GM21360 (cell line): ENCODE data around the gene CFAP43.

ENCODE experiments used
- ATAC-seq: cut with Tn5 transposase; IDR thresholded peaks from one replicate; pipeline ENCODE4 v1.9.1; 2021; ENCODE audit warnings: mild to moderate bottlenecking, moderate library complexity; ENCODE audit not compliant: unreplicated experiment

CFAP43 gene

DNA sequence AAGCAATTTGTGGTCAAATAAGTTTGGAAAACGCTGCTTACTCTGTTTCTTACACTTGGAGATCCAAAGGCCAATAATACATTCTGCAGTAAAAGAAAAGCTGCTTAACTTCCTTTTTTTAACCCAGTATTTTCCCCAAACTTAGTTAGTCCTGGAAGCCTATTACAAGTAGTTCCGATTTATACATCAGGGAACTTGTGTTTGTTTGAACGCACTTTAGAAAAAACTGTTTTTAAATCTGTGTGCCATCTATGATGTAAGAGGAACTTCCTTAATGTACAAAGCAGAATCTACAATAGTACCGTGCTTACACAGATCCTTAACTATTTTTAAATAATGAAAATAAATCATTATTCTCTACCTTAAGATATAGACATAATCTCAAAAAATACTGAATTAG is 87.2 kb downstream of the CFAP43 start:
- no peak for ATAC-seq

DNA sequence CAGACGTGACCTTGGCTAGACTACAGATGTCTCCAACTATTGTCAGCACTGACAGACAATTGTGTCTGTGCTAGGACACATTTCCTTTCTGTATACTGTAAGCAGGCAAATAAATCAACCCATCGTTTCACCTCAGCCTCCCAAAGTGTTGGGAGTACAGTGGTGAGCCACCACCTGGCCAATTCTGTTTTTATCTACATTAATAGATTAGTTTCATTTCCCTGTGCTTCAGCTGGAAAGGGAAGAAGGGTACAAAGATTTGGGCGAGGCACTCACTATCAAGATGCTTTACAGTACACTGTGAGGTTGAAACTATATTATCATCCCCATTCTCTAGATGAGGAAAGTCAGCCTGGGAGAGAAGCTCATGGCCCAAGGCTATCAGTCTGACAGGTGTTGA is 88.3 kb downstream of the CFAP43 start:
- no peak for ATAC-seq

DNA sequence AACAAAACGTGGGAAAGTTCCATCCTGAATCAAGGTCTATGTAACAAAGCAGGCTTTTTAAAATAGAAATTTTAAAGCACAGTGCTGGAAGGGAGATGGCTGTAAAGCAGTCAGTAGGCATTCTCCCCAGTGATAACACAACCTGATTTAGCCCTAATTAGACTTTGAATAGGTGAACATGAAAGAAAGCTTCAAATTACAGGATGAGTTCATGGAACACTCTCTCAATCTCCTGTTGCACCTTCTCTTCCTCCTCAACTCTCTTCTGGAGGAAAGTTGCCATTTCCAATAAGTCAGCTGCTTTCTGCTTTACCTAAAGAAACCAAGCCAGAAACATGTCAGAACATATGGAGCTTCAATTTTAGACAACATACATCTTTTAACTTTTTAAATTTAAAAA is 90.1 kb downstream of the CFAP43 start:
- ATAC-seq, result no peak

DNA sequence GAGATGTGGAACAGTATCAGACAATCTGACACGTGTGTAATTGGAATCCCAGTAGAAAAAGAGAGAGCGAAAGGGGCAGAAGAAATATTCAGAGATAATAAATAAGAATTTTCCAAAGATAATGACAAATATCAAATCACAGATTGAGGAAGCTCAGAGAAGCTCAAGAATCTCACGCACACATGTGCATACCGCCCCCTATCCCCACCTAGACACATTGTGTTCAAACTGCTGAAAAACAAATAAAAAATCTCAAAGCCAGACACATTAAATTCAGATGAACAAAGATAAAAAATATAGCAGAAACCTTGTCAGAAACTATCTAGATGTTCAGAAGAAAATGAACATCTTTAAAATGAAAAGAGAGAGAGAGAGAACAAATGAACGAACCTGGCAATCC is 92.9 kb downstream of the CFAP43 start:
- ATAC-seq, result no peak

DNA sequence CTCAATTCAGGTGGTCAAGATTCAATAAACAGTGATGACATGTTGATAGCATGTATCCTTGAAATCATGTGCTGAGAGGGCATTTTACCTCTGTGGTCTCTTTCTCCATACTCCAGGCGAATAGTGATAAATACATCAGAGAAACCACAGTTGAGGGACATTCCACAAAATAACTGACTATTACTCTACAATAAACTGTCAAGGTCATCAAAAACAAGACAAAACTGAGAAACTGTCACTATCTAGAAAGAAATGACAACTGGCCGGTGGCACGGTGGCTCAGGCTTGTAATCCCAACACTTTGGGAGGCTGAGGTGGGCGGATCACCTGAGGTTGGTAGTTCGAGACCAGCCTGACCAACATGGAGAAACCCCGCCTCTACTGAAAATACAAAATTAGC is 94.0 kb downstream of the CFAP43 start:
- ATAC-seq, result no peak

DNA sequence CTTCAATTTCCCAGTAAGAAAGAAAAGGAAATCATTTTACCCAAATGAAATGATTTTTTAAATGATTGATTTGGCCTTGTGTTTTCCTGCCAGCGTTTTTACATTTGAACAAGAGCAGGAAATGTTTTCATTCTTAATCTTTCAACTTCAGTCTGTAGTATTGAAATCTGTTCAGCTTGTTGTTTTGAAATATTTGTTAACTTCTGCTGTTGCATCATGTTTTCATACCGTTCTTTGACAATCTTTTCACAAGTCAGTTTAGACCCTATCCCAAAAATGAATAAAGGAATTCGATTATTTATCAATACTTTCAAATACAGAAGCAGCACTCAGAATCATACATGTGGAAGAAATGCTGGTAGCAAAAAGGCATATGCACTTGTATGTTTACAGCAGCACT is 102.1 kb downstream of the CFAP43 start:
- ATAC-seq, result no peak

DNA sequence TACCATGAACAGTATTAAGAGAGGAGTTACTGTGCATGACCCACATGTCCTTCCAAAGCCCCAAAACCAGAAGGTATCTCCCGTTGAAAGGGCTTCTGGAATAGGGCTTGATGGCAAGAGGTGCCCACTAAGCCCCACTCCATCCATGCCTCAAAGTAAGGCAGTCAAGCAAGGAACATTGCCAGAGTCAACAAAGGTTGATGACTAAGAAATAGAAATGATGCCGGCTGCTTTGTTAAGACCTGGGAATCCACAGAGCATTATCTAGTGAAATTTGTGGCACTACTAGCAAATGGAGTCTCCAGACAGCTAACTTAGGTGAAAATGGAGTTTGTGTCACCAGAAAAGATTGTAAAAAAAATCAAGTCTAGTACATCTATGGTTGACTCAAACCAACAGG is 104.0 kb downstream of the CFAP43 start:
- ATAC-seq, result no peak

DNA sequence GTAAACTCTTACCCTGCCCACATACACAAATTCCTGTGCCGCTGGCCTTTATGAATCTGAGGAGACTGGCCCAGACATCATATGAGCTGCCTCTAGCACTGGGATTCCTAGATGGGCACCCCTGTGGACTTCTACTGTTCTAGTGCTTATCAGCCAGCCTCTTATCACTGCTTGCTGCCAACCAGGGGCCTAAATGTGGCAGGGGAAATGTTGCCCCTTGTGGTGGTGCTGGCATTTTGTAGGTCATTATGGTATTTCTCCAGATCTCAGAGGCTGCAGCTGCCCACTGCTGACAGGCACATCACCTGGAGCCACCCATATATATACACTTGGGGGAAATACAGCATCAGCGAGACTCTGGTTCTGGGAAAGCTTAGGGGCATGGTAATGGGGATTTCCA is 104.8 kb downstream of the CFAP43 start:
- no peak for ATAC-seq

DNA sequence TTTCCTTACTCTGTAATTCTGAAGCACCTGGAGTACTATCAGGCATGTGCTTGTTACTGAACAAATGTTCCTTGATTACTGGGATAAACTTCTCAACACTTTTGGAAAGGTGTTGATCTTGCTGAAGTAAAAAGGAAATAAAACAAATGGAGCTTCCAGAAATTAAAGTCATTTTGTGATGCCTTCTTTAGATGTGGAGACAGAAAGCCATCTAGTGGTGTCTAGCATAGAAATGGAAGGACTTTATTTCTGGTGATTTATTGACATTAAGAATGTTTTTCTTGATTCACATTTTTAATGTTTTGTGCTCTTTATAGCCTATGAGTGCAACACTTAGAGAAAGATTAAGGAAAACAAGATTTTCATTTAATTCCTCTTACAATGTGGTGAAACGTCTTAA is 108.8 kb downstream of the CFAP43 start:
- ATAC-seq, result no peak

DNA sequence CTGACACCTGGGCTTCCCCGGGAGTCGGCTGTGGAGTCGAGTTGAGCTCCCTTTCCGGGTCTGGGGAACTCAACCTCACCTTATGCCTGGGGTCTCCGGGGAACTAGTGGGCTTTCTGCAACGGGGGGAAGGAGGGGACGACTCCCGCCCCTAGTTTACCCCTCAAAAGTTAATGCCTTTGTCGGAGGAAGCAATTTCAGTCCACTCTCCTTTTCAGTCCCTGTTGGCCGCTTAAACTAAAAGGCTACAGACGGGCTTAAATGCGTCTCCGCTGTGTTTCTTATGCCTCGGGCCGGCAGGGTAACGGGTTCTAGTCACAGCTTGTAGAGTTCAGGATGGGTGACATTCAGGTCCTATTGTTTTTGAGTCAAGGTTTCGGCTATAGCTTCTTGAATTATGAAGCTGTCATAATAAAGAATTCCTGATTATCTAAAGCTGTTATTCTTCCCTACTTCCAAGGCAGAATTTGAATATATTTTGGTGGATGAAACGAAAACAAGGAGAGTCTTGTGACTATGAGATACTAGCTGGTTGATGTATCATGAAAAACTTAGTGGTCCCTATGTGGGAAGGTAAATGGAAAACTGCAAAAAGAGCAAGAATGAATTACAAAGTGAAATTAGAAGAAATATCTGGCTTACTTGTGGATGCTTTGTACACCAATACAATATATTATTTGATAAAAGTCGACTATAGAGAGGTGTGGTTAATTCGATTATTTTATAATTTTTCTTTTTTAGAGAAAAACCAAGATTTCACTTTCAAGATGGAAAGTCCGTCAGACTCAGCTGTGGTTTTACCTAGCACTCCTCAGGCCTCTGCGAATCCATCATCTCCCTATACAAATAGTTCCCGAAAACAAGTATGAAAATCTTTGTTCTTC is 109.7 kb downstream of the CFAP43 start:
- ATAC-seq, result no peak

DNA sequence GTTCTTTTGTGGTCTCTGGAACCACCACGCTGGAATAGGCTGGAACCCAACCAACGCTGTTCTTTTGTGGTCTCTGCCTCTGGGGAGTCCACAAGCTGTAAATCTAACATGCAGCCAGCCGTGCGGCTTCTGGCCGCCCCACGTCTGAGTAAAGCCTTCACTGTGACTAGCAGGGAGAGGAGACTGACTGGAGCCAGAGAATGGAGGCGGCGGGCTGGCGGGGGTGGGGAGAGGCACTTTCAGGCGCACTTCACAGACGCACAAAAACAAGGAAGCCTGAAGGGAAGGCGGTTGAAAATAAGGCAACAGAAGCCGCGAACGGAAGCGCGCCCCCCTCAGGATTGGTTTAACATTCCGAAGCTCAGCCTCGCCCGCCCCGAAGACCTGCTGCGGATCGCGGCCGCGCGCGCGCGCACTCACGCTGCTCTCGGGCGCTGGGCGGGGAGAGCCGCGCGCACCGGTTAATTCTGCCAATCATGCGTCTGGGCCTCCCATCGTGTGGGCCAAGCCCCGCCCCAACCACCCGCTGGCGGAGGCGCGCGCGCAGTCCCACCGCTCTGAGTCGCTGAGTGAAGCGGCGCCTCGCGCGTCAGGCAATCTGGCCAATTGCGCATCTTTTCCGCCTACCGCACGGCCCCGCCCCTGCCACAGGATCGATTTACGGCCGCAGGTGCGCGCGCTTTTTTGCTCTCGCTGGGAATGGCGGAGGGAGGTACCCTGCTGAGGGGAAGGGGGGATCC is 110.5 kb downstream of the CFAP43 start, which contains the start of gene SFR1:
SFR1 (plus strand) TSS at position 687 of the 740 bp plus-strand sequence; CDS start at position 700, 13 bp downstream.
- ATAC-seq, result peak; percentile 90

DNA sequence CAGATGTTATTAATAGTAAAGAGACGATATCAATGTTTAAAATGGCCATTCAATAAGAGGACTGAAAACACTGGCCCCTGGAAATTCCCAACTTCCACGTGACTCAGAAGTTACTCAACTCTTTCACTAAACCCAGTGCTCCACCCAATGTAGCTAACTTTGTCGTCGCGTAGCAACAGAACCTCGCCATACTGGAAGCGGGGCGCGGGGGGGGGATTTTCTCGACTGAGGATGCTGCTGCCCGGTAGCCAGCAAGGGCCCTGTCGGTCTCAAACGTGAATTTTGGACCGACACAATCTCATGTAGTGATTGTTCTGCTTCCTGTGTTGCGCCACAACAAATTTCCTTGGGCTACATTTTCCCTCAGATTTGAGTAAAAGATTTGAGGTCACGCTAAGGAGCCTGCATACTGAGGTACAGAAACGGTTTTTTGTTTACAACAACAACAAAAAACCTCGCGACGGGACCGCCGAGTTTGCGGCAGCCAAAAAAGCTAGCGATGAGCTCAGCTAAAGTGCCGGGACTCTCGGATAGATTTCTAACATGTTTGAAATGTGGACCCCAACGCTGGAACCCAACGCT is 111.2 kb downstream of the CFAP43 start:
- ATAC-seq, result peak; percentile 35

DNA sequence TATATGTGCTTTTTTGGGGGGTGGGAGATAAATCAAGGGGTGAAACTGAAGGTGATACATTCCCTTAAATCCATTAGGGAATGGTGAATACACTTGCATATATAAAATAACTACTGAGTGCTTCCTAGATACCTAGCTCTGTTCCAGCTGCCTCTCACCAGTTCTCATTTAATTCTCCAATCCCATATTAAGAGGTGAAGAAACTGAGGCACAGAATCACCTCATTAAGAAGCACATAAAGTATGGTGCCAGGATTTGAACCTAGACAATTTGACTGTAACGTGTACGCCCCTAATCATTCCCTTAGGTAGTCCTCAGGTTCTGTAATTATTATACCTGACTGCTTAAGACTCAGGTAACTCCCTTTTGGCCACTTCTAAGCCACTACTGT is 111.7 kb downstream of the CFAP43 start:
- no peak for ATAC-seq

DNA sequence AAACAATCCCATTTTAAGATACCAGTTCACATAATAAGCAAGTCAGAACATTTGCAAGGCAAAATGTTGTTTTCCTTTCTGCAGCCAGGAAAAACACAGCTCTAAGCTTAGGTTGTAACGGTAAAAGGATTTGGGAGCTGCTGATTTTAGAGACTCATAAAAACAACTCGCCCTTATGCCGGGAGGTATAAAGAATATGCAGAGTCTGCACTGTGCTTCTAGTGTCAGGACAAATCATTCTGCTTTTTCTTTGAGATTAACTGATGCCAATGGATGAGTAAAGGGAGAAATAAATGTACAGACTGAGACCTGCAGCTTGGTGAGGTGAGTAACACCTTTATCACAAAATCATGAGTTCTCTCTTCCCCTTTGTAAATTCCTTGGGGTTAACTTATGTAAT is 112.2 kb downstream of the CFAP43 start:
- ATAC-seq, result no peak

DNA sequence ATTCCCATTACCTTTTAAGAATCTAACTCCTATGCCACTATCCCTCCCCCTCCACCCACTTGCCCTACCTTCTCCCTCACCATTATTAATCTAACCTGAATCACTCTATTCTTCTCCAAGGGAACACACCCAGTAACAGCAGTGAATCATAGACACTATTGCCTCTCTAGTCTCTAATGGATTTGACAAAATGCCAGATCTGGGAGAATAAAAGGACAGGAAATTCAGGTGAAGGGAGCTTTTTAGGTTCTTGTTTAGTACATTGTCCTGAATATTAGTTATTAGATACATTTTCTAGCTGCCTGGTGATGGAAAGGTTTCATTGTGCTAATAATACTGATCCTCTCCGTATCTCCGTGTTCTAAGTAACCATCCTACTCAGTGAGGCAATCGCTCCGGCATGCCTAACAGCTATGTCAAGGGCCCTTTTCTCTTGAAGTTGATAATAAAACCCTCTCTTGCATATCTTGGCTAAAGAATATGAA is 114.3 kb downstream of the CFAP43 start:
- no peak for ATAC-seq

DNA sequence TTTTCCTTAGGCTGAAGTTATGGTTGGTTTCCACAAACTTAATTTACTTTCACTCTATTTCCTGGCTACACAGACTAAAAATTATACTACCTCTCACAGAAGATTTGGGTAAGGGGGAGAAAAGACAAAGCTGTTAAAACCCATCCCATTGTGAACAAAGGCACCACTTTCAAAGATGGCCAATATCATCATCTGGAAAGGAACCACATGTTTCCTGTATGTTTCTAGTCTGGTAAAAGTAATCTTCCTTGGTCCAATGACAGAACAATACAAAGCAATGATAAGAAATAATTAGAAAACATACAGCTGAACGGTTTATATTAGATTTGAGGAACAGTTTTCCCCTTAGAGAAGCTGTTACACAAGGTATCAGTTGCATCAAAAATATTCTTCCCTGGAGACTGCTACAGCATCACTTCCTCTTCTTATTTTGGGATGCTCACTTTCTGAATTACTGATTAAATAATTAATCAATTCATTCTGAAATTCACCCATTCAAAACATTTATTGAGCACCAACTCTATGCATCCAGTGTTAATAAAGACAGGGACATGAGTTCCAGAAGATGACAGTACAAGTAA is 118.7 kb downstream of the CFAP43 start:
- ATAC-seq, result no peak

DNA sequence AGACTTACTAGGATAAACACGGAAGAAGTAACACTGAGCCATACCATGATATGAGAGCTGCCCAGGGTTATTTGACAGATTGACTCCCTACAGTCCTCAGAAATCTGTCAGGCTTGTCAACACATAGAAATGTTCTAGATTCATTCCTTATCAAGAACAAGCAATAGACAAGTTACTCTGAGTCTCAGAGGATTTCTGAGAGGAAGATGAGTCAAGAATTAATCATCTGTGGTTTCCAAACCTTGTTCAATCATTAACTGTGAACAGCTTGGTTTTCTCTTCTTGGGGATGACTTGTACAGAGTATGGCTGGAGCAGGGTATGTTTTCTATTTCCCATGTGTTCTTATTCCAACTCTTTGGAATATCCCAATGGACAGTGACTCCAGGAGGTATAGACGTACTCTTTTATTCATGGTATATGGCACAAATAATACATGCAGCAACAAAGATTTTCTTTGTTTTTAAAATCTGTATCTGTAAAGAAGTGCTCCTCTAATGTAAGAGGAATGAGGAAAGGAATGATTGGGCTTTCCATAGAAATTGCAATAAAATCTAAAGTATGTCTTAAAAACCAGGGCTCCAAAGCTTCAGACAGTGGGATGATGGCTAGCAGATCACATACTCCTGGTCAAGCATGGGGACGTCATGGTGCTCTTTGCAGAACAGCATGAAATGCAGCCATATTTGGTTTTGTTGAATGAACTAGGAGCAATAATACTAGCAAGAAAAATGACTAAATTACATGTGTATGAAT is 122.1 kb downstream of the CFAP43 start:
- ATAC-seq, result no peak

DNA sequence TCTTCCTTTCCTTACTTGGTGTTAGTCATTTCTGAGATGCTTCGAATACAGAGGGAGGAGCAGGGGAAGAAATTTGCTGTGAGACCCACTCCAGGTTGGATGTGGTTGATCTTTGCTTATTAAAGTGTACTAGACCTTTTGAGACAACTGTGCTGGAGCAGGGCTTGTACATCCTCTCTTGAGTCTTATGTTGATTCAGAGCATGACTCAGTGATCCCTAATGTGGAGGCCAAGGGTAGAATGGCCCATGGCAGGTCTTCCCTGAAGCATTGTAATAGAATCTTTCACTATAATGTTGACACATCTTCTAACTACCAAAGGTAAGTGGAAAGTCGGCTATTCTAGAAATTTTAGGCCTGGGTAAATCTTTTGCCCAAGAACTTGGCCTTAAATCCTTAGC is 127.2 kb downstream of the CFAP43 start:
- ATAC-seq, result no peak

DNA sequence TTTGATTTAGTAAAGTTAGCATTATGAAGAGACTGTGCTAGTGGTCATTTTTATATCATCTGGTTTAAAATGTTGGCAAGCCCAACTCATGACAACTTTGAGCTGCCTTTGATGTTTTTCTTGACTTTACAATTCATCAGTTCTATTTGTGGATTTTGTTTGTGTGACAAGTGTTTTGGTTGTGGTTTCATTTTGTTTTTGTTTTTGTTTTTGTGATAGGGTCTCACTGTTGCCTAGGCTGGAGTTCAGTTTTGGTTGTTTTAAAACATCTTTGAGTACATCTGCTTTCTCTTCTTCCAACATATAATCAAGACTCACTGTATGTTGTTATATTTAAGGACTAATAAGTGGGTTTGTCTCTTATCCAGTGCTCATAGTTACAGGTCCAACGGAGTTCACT is 127.7 kb downstream of the CFAP43 start:
- no peak for ATAC-seq

DNA sequence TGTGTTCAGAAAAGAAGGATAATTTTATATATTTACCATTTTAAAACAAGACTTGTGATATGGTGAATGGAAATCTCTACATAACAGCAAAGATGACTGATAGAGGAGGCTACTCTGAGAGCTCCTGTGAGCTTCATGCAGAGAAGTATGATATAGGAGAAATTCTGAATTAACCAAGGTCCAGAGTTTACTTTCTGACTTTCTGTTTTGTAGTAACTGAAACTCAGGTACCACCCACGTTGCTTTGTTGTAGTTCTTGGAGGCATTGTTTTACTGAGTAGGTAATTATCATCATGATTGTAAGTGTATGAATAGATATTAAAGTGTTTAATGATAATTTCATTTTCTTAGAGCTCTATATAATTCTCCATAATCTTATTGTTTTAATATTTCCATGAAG is 128.2 kb downstream of the CFAP43 start:
- ATAC-seq, result no peak

DNA sequence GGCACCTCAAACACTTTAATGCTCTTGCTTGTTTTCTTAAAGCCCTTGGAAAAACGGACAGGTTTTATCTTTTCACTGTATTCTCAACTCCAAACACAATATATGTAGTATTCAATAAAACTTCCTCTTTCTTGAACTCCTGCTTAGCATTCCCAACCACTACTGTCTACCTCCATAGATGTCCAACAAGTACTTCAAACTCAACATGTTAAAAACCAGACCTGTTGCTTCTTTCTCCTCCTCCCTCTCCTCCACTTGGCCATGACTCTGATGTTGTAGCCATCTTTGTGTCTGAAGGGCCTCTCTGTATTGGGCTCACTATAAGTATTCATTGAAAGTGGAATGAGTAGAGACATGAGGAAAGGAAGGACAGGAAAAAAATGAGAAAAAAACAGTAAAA is 130.3 kb downstream of the CFAP43 start:
- no peak for ATAC-seq
